GOT3 (cell line): ENCODE measurements around the gene XXYLT1.
"Not testable (repeated sequence)": the region's sequence is repeated elsewhere in the genome, so short reads cannot be mapped to it uniquely, and the experiment has no call there.

Experiments
- DNase-seq: peaks from one replicate; lab custom pipeline; 2025; ENCODE audit warnings: mixed read lengths; lab: John Stamatoyannopoulos, UW

The XXYLT1 gene

DNA sequence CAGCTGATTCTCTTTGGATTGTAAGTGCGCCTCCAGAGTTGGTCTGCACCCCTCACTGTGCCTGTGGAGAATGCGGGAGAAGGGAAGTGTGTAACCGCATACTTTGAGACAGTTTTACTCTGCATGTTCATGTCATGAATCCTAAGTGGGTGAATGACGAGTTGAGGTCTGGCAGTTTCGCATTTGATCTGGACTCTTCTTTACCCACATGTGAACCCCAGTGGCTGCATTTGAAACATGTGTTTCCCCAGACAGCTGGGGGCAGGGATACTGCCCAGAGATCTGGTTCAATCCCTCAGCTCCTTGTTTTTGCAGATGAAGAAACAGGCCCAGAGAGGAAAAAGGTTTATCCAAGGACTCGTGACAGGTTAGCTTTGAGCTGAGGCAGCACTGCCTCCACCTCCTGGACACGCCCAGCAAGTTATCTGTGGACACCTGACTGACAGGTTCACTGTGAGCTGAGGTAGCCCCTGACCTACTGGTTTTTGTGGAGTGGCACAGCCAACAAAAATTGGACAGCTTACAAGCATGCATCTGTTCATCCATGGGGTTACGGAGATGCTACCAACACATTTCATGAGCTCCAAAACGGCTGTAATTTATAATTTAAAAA, 207.3 kb downstream of the XXYLT1 start:
- DNase-seq: no peak

GRCh38 chr3:195062866-195063540, 208.0 kb downstream of the XXYLT1 start:
- DNase-seq: no peak

DNA sequence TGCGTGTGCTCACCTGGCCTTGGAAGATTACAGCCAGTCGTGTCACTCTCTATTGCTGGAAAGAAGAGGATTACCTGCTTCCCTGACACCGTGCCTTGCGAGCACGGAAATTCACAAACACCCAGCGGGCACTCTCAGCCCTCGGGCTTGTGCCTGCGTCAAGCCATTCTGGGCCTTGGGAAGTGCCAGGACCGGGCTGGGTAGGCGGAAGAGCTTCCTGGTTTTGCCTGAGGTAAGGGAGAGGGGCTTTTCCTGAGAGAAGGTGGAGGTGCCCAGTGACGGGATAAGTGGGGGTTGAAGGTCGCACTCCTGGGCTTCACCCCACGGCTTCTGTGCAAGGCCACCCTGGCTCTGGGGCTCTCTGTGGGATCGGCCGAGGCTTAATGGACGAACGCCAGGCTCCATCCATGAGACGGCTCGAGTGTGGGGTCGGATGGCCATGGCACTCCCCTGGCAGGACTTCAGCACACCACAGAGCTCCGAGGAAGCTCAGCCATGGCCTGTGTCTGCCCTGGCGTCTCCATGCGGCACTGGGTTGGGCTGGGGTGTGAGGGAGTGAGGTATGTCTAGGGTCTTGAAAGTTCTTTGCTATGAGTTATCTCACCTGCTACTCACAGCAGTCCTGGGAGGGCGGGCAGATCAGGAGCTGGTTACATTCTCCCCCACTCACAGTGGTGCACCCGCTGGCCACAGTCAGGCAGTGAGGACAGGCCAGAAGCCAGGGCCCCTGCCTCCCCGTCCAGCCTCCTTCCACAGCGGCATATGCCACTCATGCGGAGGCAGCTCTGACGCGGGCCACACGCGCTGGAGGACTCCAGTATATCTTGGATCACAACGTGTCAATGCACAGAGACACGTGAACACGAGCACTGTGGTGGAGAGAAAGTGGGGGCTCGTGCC, 209.0 kb downstream of the XXYLT1 start:
- no peak for DNase-seq

DNA sequence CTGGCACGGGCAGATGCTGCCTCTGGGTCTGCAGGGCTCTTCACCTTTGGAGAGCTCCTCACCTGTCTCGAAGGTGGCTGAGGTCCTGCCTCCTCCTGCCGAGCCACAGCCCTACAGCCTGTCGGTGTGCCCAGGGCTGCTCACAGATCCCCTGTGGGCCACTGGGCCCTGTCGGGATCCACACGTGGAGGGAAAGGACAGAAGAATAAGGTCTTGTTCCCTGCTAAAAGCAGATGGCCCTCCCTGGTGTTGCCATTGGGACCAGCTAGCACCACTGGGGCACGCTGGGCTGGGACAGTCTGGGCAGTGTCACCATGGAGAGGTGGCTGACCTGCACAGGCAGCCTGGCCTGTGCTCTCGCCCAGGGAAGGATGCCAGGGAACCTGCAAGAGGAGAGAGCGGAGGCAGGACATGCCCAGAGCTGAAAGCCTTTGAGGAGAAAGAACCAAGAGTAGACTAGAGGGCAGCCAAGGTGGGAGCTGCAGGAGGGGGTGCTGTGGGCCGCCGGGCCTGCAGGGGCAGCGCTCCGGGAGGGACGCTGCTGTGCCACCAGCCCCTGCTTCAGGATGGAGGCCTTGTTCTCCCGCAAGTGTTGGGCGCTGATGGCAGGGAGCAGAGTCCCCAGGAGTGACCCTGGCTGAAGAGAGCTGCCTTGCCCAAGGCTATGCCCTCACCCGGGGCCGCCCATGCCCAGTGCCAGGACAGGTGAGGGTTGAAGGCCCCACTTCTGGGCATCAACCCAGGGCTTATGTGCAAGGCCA, 210.2 kb downstream of the XXYLT1 start:
- no peak for DNase-seq

DNA sequence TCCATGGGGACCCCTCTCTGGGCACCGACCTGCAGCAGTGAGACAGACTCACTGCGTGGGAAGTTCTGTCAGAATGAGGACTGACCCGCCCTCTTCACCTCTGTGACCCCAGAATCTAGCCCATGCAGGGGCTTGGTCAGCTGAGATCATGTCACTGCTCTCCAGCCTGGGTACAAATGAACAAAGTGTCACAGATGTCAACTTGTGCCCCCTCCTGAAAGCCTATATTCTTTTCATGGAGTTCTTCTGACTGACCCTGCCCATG, 210.8 kb downstream of the XXYLT1 start:
- DNase-seq: no peak

DNA sequence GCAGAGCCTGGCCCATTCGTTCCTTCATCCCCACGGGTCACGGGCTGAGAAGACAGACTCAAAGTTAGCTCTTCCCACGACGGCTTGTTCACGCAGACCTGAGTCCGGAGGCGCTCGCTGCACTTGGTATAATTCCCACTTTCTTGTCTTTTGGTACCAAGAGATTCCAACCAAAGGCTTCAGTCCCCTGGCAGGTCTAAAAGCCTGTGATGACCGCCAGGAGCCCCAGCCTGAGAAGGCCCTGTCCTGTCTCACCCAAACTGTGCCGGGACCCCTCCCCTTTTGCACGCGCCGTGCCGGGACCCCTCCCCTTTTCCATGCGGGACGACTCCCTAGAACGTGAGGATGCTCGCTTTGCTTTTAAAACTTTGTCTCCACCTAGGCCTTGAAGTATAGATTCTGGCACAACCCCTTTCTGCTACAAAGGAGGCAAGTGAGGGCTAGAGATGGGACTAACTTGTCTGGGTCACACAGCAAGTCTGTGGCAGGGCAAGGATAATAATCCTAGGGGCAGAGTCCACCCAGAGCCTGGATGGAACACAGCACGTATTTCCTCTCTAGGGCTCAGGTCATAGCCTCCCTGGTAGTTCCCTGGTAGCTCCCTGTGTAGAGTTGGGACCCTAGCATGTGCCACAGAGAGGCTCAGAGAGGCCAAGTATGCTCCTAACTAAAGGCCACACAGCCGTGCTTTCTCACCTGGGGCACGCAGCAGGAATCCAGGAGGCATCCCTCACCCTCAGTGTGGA, 211.3 kb downstream of the XXYLT1 start:
- no peak for DNase-seq

GRCh38 chr3:195059006-195059350, 212.0 kb downstream of the XXYLT1 start:
- no peak for DNase-seq

DNA sequence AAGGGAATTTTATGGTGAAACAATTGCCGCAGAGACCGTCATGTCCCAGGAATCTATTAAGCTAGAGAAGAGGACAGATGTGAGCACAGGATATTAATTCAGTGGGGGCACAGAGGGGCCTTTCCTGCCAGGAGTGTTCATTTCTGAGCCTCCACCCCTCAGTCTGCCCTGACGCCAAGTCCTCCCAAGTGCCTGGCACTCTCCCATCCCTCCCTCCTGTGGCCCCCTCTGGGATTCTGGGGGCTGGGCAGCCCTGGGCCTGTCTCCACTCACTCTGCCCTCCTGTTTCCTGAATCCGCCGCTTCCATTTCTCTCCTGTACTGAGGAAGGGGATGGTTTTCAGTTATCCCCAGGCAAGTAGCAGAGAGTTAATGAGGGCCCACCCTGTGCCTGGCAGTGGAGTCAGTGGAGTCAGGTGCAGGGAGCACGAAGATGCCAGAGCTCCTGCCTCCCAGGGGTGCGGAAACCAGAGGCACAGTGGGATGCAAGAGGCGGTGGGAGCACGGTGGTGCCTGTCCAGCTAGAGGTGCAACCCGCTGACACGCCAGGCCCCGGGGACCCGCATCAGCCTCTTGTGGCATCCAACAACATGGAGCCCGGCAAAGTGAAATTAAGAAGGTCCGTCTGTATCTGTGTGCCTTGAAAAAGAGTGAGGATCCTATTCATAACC, 212.5 kb downstream of the XXYLT1 start:
- DNase-seq: no peak

DNA sequence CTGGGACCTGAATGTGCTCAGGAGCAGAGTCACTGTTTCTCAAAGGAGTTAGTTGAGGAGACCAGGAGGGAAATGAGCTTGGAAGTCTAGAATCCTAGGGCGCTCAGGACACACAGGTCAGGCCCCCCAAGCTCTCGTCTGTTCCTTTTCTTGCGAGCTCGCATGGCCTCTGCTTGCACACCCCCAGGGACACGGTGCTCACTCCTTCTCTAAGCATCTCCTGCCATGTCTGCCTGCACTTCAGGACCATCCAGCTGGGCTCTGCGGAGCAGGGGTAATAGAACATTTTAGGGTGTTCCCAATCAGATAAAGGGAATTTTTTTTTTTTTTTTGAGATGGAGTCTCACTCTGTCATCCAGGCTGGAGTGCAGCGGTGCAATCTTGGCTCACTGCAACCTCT, 213.2 kb downstream of the XXYLT1 start:
- no peak for DNase-seq

- DNase-seq: no peak
These were observed 214.5 kb downstream of the XXYLT1 start for GRCh38 chr3:195056506-195056905.

- DNase-seq: no peak
These were observed 216.6 kb downstream of the XXYLT1 start for GRCh38 chr3:195054311-195054710.

GRCh38 chr3:195052939-195053338, 218.0 kb downstream of the XXYLT1 start:
- DNase-seq: no peak

- not testable (repeated sequence) for DNase-seq
These were observed 220.7 kb downstream of the XXYLT1 start for GRCh38 chr3:195050296-195050695.

DNA sequence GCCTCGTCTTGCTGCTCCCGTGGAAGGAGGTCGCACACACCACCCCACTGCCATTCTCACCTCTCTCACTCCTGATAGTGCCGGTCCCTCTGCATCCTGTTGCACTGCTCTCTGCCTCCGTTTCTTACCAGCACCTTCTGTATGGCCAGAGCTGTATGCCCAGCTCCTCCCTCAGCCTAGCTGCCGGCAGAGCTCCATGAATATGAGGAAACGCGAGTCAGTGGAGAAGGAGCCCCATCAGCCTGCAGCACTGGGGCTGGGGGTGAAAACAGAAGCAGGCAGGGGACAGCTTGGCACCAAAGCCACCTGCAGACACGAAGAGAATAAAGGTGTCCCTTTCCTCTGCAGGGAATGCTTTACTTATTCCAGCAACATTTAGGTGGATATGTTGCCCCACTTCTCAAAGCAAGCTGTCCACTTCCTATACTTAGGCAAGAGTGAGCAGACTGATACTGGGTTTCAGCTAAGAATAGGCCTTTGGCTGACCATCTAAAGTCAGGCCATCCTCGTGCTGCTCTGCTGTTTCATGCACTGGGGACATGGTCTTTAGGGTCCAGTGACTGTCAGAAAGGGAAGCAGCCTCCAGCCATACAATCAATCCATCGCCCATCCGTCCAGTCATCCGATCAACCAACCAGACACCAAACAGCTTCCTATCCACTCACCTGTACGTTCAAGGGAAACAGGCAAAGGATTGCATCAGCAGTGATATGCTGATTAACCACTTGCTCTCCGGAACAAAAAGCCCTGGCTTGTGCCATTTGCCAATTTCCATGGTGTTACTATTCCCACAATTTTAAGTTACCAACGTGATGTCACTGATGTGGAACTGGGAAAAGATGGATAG, 222.7 kb downstream of the XXYLT1 start:
- no peak for DNase-seq

DNA sequence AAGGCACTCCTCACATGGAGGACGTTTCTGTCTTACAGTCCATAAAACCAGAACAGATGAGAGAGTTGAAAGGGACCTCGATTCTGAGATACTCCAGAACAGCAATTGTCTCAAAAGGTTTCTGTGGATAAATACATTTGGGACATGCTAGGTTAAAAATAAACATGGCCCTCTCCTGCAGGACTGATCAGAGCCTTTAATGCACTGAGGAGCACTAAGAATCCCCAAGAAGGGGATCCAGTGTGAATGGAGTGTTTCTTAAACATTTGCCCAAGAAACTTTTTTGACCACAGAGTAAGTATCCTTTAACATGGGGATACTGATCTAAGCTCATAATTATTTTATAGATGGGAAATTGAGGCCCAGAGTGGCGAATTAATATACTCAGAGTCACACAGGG, 223.4 kb downstream of the XXYLT1 start:
- no peak for DNase-seq

GRCh38 chr3:195046441-195046840, 224.5 kb downstream of the XXYLT1 start:
- no peak for DNase-seq

DNA sequence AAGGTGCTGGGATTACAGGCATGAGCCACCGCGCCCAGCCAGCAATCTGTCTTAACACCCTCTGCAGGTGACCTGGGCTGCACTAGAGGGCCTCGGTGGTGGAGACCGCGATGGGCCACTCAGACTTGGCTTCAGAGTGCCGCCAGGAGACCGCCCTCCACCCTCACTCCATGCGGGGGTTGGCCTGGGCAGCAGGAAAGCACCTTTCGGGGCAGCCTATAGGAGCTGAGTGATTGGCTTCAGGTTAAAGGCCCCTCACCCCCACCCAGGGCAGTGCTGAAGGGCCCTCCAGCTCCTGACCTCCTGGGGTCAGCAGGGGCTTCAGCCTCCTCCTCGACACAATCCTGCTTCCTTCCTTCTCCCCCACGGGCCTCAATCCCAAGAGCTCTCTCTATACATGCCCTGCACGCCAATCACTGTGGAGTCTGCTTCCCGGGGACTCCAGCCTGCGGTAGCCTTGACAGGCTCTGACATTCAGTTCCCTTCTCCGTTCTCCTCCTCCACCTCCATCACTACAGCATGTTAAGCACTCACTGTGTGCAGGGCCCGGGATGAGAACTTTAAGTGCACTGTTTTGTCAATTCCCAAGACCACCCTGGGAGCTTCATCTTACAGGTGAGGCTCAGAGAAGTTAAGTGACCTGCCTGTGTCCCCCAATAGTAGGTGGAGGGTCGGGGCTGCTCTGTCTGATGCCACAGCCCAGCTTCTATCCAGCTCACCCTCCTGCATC, 225.3 kb downstream of the XXYLT1 start:
- DNase-seq: no peak

DNA sequence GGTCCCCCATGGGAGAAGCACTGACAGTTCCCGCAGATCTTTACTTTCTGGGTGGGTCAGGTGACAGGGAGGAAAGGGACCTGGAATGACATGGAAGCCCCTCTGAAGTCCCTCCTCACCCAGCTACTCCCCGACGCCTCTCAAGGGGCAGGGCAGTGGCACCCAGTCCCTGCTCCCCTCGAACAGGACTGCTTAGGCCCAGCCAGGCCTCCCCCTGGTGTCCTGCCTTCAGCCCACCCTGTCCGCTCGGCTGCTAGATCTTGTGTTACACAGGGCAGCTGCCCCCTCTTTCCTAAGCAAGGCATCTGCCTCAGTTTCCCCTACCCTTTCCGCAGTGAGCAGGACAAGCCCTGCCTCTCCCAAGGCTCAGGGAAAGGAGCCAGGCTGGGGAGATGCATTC, 226.5 kb downstream of the XXYLT1 start:
- no peak for DNase-seq

- no peak for DNase-seq
These were observed 227.2 kb downstream of the XXYLT1 start for GRCh38 chr3:195043607-195044339.
